Epithelial cell of proximal tubule (primary cell): Measurements from ENCODE around the gene MVB12B. TPM values are rescaled to one million over a fixed set of nuclear protein-coding genes. Genes with fewer than 3 reads are reported as not detected.

Experiments used
- DNase-seq: peaks from one replicate; pipeline ENCODE4 v3.0.0-alpha.2; 2011; ENCODE audit warnings: low read depth
- H3K4me3 ChIP-seq: 2 replicates; pipeline ENCODE4 v1.5.1; 2011; ENCODE audit warnings: low read depth, mild to moderate bottlenecking, low read length
- CTCF ChIP-seq: conservative IDR thresholded peaks from 2 replicates; pipeline ENCODE4 v1.5.1; 2012; ENCODE audit warnings: low read depth, mild to moderate bottlenecking, low read length
- total RNA-seq: library from RNA; depleted of rRNA; stranded (reverse); fragments of >200 nt; gene quantifications from 2 replicates; pipeline ENCODE4 v1.2.3, GENCODE V29; 2015

MVB12B gene
- total RNA-seq, 1 donor from 2014 or later, result 6.1 TPM

DNA sequence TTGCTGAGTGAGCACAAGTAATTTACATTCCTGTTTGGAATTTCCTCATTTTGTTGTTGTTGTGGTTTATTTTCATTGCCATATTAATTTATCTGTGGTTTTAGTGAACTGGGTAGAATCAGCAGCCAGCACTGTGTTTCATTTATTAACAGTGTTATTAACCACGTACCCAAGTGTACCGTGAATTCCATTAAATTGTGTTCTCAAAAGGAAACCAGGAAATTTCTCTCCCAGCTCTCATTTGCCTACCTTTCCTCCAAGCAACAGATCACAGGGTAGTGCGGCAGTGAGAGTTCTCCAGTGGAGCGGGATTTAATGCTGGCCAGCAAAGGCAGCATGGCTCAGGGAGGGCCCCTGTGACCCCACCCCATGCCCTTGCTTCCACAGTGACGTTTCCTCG, 54.6 kb downstream of the MVB12B start:
- H3K4me3 ChIP-seq, result no peak overlapping the region
- no peak for TF ChIP-seq CTCF
- DNase-seq, result no peak

- TF ChIP-seq CTCF, result no peak
- DNase-seq, result no peak
- H3K4me3 ChIP-seq, result no peak overlapping the region
These were observed 56.9 kb downstream of the MVB12B start for GRCh38 chr9:126383406-126384046.

DNA sequence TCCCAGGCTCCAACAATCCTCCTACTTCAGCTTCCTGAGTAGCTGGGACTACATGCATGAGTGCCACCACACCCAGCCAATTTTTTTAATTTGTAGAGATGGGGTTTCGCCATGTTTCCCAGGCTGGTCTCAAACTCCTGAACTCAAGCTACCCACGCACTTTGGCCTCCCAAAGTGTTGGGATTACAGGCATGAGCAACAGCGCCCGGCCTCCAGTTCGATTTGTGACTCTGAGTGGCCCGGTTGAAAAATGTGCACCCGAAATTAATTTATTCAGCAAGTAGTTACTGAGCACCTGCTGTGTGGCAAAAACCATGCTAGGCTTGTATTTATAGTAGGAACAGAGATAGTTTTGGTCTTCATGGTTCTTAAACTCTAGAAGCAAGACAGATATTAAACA, 58.3 kb downstream of the MVB12B start:
- no peak for TF ChIP-seq CTCF
- no peak overlapping the region for H3K4me3 ChIP-seq
- DNase-seq, result no peak

DNA sequence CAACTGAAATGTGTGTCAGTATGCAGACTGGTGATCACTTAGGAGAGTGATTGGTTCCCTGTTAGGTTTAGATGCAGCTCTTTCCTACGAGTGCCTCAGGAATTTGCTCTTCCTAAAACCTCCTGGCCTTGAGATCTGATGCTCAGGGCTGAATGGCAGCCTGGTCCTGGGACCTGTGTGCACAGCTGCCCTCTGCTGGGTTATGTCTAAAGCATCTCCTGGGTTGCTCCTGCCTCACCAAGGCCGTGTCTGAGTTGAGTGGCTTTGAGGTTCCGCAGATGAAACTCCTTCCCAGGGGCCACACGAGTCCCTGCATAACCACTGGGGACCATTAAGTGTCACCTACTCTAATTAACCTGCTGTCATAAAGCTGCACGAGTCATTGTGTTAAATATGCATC, 59.5 kb downstream of the MVB12B start:
- H3K4me3 ChIP-seq, result no peak overlapping the region
- no peak for DNase-seq
- TF ChIP-seq CTCF, result peak; percentile 49

DNA sequence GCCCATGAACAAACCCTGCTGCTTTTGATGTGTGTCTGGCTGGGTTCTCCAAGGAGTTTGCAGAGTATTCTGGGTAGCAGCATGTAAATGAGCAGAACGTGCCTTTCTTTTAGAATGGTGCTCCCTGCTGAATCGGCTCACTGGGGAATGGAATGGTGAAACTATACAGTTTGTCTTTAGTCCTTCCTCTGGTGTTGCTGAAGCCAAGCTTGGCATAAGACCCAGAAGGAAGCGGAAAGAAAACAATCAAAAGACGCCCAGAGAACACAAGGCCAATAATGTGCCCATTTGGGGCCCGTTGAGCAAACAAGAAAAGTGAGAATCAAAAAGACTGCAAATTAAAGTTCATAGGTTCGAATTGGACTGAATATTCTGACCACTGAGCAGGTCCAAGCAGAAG, 60.1 kb downstream of the MVB12B start:
- H3K4me3 ChIP-seq, result no peak overlapping the region
- TF ChIP-seq CTCF, result no peak

DNA sequence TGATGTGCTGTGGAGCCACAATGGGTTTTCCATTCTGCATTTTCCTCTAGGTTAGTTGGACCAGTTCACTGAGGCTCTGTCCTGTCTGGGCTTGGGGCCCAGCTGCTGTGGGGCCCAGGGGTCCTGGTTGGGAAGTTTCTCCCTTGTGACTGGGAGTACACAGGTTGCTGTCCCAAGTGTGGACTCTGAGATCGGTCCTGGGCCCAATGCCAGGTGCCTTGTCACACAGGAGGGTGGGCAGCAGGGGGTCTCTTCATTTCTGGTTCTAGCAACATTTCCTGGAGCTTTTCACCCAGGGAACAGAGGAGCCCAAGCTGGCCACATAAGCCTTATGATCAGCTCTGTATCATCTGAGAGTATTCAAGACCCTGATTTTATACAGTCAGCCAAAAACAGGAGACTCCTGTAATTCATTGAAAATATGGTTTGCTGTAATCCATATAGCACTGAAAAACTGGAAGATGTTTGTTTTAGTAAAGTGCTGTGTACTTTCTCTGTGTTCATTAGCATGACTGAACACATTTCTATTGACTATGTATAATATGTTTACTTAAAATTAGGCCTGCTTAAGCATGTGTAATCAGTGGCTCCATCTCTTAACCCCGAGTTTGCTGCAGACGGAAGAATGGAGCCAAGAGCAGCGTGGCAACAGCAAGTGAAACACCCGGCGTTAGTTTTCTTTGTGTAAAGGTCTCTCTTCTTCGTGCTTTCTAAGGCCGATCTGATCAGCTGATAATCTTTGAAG, 62.5 kb downstream of the MVB12B start:
- H3K4me3 ChIP-seq, result no peak overlapping the region
- no peak for TF ChIP-seq CTCF
- DNase-seq, result no peak

More for the DNA sequence above, 60.1 kb downstream of the MVB12B start:
- no peak for DNase-seq

DNA sequence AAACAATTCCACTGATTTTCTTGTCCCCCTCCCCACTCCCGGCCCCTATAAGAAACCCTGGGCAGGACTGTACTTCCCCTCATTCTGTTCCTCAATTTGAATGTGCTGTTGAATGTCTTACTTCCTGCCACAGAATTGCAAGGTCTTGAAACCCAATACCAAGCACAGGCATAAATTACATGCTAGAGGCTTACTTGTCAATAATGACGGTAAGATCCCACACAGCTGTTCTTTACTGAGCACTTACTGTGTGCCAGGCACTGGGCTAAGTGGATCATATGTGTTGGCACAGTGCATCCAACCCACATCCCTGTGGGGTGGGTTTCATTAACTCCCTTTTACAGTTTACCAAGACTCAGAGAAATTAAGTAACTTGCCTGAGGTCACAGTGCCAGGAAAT, 63.4 kb downstream of the MVB12B start:
- no peak for DNase-seq
- H3K4me3 ChIP-seq, result no peak overlapping the region
- TF ChIP-seq CTCF, result no peak
